GM11168 (cell line): Measurements from ENCODE around the gene HECA.
"Not testable (repeated sequence)": the region's sequence is repeated elsewhere in the genome, so short reads cannot be mapped to it uniquely, and the experiment has no call there.

ENCODE experiments used
- in situ Hi-C: fragments of 300-500 bp; cut with MboI; formaldehyde crosslinking; loops from one replicate; pipeline ENCODE4 v1.12.0; 2022; ENCODE audit warnings: low sequenced_read_pairs; ENCODE audit not compliant: unreplicated experiment

Gene HECA

GRCh38 chr6:139156102-139156501 is 21.2 kb downstream of the HECA start:
- in situ Hi-C loops: no loop called here

DNA sequence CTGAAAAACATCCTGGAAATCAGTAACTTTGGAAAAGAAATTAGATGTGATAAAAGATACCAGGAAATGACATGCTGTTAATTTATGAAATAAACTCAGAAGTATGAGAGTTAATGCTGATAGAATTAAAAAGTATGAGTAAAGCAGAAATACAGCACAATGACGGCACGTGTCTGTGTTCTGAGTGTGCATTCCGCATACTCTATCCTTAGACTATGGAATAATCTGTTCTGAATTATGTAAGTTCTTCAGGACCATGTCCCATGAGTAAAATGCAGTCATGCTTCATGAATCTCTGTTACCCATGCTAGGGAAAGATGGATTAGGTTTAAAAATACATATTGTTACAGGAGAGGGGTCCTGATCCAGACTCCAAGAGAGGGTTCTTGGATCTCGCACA is 21.7 kb downstream of the HECA start:
- in situ Hi-C loops: no loop called here

- in situ Hi-C loops: not testable (repeated sequence)
Observed at GRCh38 chr6:139157086-139157485, 22.2 kb downstream of the HECA start.

GRCh38 chr6:139159016-139159415 is 24.1 kb downstream of the HECA start:
- in situ Hi-C loops: no loop called here

DNA sequence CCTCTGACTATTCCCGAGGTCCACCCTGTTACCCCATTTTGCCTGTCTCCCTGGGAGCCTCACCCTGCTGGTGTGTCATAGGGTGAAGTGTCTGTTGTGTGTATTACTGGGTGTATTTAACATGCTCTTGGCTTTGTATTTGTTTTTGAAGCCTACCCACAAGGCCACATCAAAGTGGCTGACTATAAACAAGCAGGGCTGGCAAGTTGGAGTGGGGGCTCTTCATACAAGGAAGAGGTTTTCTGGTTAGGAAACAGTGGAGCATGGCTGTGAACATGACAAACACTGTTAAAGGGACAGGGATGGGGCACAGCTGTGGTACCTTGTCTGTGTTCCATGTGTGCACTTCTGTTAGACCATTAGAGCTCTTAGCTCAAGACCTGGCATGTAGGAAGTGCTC is 26.3 kb downstream of the HECA start:
- in situ Hi-C loops: no loop called here

GRCh38 chr6:139161817-139162284 is 27.0 kb downstream of the HECA start:
- in situ Hi-C loops: no loop called here

DNA sequence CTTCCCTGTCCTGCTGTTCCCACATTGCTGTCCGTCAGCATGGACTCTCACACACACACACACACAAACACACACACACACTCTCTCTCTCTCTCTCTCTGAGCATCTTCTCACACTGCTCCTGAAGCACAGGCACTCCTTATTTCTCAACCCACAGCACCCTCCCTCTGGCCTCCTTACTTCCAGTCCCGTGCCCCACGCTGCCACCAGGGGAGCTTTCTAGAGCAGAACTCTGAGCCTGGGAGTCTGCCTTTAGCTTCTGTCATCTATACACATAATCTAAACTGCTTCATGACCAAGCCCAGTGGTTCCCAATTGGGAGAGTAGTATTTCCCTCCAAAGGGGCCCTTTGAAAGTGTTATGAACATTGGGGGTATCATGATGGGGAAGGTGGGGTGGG is 29.1 kb downstream of the HECA start:
- in situ Hi-C loops: no loop called here

DNA sequence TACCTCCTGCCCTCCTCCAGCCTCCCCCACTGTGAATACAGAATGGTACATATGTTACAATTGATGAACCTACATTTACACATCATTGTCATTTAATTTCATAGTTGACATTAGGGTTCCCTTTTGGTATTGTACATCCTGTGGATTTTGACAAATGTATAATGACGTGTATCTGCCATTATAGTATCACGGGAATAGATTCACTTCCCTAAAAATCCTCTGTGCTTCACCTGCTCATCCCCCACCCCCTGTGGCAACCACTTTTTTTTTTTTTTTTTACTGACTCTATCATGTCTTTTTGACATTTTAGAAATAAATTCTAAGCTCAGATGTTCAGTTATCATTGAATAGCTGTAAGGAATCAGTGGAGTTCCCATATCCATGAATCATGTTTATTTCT is 30.4 kb downstream of the HECA start:
- in situ Hi-C loops: no loop called here

- in situ Hi-C loops: no loop called here
Observed at GRCh38 chr6:139166238-139166955, 31.5 kb downstream of the HECA start.

DNA sequence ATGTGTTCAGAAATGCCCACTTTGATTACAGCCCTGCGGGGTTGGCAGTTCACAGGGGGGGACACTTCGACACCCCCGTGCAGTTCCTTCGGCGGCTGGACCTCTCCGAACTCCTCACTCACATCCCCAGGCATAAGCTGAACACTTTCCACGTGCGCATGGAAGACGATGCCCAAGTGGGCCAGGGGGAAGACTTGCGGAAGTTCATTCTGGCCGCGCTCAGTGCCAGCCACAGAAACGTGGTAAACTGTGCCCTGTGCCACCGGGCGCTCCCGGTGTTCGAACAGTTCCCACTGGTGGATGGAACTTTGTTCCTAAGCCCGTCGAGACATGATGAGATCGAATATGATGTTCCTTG is 32.1 kb downstream of the HECA start:
- in situ Hi-C loops: no loop called here

DNA sequence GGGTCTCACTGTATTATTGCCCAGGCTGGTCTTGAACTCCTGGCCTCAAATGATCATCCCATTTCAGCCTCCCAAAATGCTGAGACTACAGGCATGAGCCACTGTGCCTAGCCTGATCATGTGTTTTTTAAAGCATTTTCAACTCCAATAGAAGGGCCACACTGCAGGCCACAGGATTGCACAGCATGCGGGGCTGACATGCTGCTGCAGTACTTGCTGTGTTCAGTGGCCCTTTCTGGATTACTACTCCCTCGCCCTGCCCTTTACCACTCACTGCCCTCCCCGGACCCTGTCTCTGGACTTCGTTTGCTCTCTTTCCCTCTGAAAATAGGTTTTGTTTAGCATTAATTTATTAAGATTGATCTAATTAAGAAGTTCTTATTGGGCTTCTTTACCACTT is 37.3 kb downstream of the HECA start:
- in situ Hi-C loops: no loop called here

- in situ Hi-C loops: no loop called here
Observed at GRCh38 chr6:139172567-139172966, 37.7 kb downstream of the HECA start.

- in situ Hi-C loops: no loop called here
Observed at GRCh38 chr6:139173172-139173571, 38.3 kb downstream of the HECA start.

GRCh38 chr6:139173822-139174221 is 38.9 kb downstream of the HECA start:
- in situ Hi-C loops: no loop called here

DNA sequence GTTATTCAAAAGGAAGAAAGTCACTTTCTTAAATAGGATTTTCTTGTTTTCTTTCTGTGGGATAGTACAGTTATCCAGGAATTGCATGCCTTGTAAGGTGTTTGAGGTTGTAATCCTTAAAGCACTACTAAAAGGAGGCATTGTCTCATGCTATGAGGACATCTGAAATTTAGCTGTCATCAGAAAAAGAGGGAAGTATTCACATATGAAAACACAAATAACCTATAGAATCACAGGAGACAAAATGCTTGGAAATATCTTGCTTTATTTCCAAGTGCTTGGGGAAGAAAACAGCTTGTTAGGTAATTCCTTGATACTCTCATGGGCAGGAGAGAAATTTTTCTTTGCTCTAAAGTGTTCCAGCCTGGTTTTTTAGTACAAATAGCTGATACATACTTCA is 40.1 kb downstream of the HECA start:
- in situ Hi-C loops: no loop called here

- in situ Hi-C loops: no loop called here
Observed at GRCh38 chr6:139175389-139175948, 40.6 kb downstream of the HECA start.

DNA sequence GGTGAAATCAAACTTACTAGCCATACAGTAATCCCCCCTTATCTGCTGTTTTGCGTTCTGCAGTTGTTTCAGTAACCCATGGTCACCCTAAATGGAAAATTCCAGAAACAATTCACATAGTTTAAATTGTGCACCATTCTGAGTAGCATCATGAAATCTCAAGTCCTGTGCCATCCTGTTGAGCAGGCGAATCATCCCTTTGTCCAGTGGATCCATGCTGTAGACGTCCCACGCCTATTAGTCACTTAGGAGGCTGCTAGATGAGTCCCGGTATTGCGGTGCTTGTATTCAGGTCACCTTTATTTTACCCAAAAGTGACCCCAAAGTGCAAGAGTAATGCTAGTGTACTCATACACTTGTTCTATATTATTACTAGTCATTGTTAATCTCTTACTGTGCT is 46.4 kb downstream of the HECA start:
- in situ Hi-C loops: no loop called here

DNA sequence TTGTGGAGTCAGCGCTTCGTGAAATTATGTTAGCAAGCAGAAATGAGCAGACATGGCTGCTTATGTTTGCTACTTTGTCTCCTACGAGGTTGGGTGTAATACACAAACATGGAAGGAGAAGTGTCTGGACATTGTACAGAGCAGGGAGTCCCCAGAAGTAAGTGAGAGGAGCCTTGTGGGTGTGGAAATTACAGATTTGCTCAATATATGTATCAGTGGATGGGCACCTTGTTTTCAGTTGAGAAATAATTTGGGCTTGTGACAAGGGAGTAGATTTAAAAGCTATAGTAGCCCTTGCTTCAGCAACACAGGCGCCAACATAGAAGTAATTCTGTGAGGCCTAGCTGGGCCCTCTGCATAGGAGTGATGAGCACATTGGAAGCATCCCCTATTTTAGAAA is 49.2 kb downstream of the HECA start:
- in situ Hi-C loops: no loop called here

- in situ Hi-C loops: no loop called here
Observed at GRCh38 chr6:139184459-139184858, 49.6 kb downstream of the HECA start.

- in situ Hi-C loops: no loop called here
Observed at GRCh38 chr6:139186242-139186641, 51.4 kb downstream of the HECA start.

DNA sequence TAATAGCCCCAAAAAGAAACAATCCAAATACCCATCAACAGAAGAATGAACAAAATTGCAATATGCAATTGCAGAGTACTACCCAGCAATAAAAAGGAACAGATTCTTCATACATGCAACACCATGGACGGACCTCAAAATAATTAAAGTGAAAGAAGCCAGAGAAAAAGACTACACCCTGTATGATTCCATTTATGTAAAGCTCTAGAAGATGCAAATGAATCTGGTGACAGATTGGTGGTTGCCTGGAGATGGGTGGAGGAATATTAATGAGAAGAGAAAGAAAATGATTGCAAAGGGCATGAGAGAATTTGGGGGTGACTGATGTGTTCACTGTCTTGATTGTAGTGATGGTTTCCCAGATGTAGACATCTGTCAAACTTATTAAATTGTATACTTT is 51.8 kb downstream of the HECA start:
- in situ Hi-C loops: no loop called here

DNA sequence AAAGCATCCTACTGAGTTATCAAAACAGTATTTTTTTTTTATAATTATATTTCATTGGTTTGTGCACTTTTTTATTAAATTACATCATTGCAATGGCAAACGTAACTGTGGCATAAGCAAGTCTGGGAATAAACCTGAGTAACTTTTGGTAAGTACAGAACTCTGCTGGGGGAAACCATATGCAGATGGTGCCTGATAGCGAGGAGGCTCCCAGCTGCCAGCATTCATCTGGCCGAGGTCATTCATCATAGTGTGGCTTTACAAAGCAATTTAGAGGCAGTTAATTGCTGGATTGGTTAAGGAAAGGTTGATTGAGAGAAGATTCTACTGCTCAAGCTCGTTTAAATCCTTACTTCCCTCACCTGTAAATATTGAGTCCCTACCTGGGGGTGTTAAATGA is 52.6 kb downstream of the HECA start:
- in situ Hi-C loops: no loop called here
